Dermis blood vessel endothelial cell (primary cell): ENCODE data around the gene CFLAR. TPM values are rescaled to one million over a fixed set of nuclear protein-coding genes. Genes with fewer than 3 reads are reported as not detected.
A peak's percentile ranks its signal among the peaks of the same experiment; 100 is the strongest.

Experiments
- DNase-seq: peaks from one replicate; pipeline ENCODE4 v3.0.0; 2010
- total RNA-seq: library from RNA; depleted of rRNA; stranded (reverse); fragments of >200 nt; gene quantifications from 2 replicates; pipeline ENCODE4 v1.2.3, GENCODE V29; 2014

The CFLAR gene
- total RNA-seq, 1 donor from 2014 or later, result 316 TPM

GRCh38 chr2:201219328-201220096 lies 103.5 kb downstream of the CFLAR start:
- DNase-seq, result no peak

- DNase-seq, result peak; percentile 93
Observed at GRCh38 chr2:201220102-201220570, 104.2 kb downstream of the CFLAR start.

GRCh38 chr2:201223089-201224073 lies 107.4 kb downstream of the CFLAR start:
- DNase-seq, result no peak

Other genes with a start within 250 kb of the CFLAR start
- gene PPIL3, start 227.1 kb upstream of the CFLAR start, total RNA-seq, result 18.9 and 20.6 TPM in 2 replicates
- gene NIF3L1, start 226.8 kb upstream of the CFLAR start, total RNA-seq, result 10.9 and 17.5 TPM in 2 replicates
- 19.7 and 25.5 TPM in 2 replicates for gene ORC2, start 152.5 kb upstream of the CFLAR start, total RNA-seq
- gene HYCC2, start 44.5 kb upstream of the CFLAR start, total RNA-seq, result 13.6 and 14.2 TPM in 2 replicates
- 82.0 and 92.2 TPM in 2 replicates for gene NDUFB3, start 44.2 kb upstream of the CFLAR start, total RNA-seq
- 68.7 and 94.8 TPM in 2 replicates for gene CASP10, start 67.0 kb downstream of the CFLAR start, total RNA-seq
- 14.8 and 16.5 TPM in 2 replicates for gene CASP8, start 144.4 kb downstream of the CFLAR start, total RNA-seq
- 0.84 and 2.0 TPM in 2 replicates for gene FLACC1, start 241.2 kb downstream of the CFLAR start, total RNA-seq